ENCODE data around the gene NRAP. TPM values are rescaled to one million over a fixed set of nuclear protein-coding genes. Genes with fewer than 3 reads are reported as not detected.

NRAP gene
- total and polyA plus RNA-seq, 7 donors, result 41.4 to 2,239 (median 1,429) TPM

GRCh38 chr10:113646336-113647201, 17.3 kb downstream of the NRAP start:
- WGBS, 3 donors, result 27 to 55% (median 37%) methylated on average over 10 of the region's 10 CpGs
- H3K4me1 ChIP-seq, result peaks cover 66% of the 10 kb centered on the region
- TF ChIP-seq CTCF (IDR thresholded peaks at IDR 0.05), result no peak
- H3K9me3 ChIP-seq, result no peaks in the 10 kb centered on the region
- ATAC-seq (peak; percentile 45 to 77 (median 66)), DNase-seq (peak in 1 of 2 donors; percentile 59)
- peak overlapping the region; percentile 90 for H3K27ac ChIP-seq
- intact Hi-C loops (cut with DNase I), result no loop called here
- H3K36me3 ChIP-seq (ENCODE audit: insufficient read depth in 1 of 2, low read depth in 1 of 2), result peaks cover 0 to 91% of the 10 kb centered on the region in 2 donors
- no peaks in the 10 kb centered on the region for H3K27me3 ChIP-seq (ENCODE audit: insufficient read depth in 3 of 3, low read length in 2 of 3)
- H3K4me3 ChIP-seq, result peak overlapping the region; percentile 10

- Histone ChIP-seq H3K9me3 (no peaks in the 10 kb centered on the region), H3K27ac (peak overlapping the region; percentile 90), H3K36me3 (ENCODE audit: insufficient read depth in 1 of 2, low read depth in 1 of 2) (peaks cover 0 to 90% of the 10 kb centered on the region in 2 donors), H3K27me3 (ENCODE audit: insufficient read depth in 3 of 3, low read length in 2 of 3) (no peaks in the 10 kb centered on the region), H3K4me1 (peaks cover 55% of the 10 kb centered on the region), H3K4me3 (no peak overlapping the region)
- DNase-seq (no peak), ATAC-seq (no peak)
- WGBS, 3 donors, result 28 to 41% (median 32%) methylated on average over 7 of the region's 7 CpGs
- TF ChIP-seq CTCF (IDR thresholded peaks at IDR 0.05), result no peak
- intact Hi-C loops (cut with DNase I), result no loop called here
Observed at GRCh38 chr10:113644185-113645120, 19.4 kb downstream of the NRAP start.

- Histone ChIP-seq H3K36me3 (ENCODE audit: insufficient read depth in 1 of 2, low read depth in 1 of 2) (peaks cover 0 to 94% of the 10 kb centered on the region in 2 donors), H3K9me3 (no peaks in the 10 kb centered on the region), H3K4me1 (peaks cover 45% of the 10 kb centered on the region), H3K27me3 (ENCODE audit: insufficient read depth in 3 of 3, low read length in 2 of 3) (no peaks in the 10 kb centered on the region), H3K4me3 (no peak overlapping the region), H3K27ac (peak overlapping the region; percentile 90)
- no peak for DNase-seq
- intact Hi-C loops (cut with DNase I), result no loop called here
- no peak for ATAC-seq
- WGBS, 3 donors, result 78 to 85% (median 83%) methylated on average over 4 of the region's 4 CpGs
- TF ChIP-seq CTCF (IDR thresholded peaks at IDR 0.05), result no peak
Observed at GRCh38 chr10:113643183-113643582, 20.7 kb downstream of the NRAP start.

- peaks cover 0 to 97% of the 10 kb centered on the region in 2 donors for H3K36me3 ChIP-seq (ENCODE audit: insufficient read depth in 1 of 2, low read depth in 1 of 2)
- TF ChIP-seq CTCF (IDR thresholded peaks at IDR 0.05), result no peak
- H3K27me3 ChIP-seq (ENCODE audit: insufficient read depth in 3 of 3, low read length in 2 of 3), result no peaks in the 10 kb centered on the region
- H3K4me3 ChIP-seq, result no peak overlapping the region
- intact Hi-C loops (cut with DNase I), result loop anchor here in 1 of 2 donors (1.0 kb wide), 1 partner anchor 8 kb away; no protein-coding TSS in a partner anchor
- no peaks in the 10 kb centered on the region for H3K9me3 ChIP-seq
- ATAC-seq (peak; percentile 29 to 59 (median 38)), DNase-seq (no peak)
- 46 to 73% (median 69%) methylated on average over 4 of the region's 4 CpGs for WGBS, 3 donors
- peak overlapping the region; percentile 90 for H3K27ac ChIP-seq
- peaks cover 34% of the 10 kb centered on the region for H3K4me1 ChIP-seq
Observed at GRCh38 chr10:113641702-113642101, 22.1 kb downstream of the NRAP start.
